NCI-H446 treated with DMSO at 0.1 percent for 48 hours (cell line): ENCODE measurements around the gene MANSC4.

ENCODE experiments used
- DNase-seq: peaks from one replicate; lab custom pipeline; 2025; lab: John Stamatoyannopoulos, UW

MANSC4 gene

DNA sequence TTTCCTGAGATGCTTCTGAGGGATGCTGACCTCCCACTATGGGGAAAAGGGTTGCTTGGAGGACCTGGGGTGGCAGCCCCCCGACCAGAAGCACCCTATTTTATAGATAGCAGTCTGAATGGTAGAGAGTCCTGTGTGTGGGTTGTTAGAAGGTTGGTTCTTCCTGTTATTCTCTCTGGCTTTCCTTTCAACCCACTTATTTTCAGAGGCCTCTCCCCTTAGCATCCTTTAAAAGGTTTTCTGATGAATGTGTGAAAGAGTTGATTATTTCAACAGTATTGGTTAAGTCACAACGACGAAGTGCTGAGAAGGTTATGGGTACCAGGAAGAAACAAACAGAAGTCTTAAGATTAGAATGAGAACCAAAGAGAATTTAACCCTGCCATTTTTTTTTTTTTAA, 20.8 kb upstream of the MANSC4 start:
- no peak for DNase-seq

DNA sequence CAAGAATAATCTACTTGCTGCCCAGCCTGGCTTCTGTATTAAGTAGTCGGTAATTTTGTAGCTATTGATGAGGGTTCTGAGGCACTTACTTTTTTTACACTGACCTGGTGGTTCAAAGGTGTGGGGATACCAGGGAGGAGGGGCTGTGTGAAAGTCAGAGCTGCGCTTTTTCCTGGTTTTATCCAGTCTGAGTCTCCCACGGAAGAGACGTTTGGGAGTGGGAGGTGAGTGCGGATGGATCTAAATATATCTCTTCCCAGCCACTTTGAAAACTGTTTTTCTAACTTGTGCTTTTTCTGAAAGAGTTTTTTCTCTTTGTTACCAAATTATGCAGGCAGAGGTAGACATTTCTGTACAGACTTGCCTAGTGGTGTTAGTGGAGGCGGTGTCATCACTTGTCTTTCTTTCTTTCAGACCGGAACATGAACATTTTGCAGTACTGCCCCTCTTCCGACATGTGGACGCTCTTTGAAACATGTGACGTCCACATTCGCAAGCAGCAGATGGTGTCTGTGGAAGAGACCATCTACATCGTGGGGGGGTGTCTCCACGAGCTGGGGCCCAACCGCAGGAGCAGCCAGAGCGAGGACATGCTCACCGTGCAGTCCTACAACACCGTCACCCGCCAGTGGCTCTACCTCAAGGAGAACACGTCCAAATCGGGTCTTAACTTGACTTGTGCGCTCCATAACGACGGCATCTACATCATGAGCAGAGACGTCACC, 17.4 kb upstream of the MANSC4 start:
- DNase-seq: no peak

DNA sequence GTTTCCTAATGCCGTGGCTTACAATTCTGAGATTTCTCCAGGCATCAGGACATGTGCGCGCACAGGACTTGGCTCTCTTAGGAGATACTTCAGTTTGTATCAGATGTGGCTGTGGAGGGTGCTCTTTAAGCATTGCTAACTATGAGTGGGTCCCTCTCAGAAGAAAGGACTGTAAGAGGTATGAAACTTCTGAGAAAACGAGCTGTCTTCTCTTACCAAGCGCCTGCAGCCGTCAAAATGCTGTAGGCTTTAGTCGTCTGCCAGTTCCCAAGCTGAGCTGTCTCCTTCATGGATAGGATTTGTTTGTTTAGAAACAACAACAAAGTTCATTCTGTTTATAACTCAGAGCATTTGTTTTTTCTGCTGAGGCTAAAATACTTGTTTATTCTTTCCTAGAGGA, 16.1 kb upstream of the MANSC4 start:
- no peak for DNase-seq

- no peak for DNase-seq
These were observed 15.0 kb upstream of the MANSC4 start for GRCh38 chr12:27794818-27795584.

GRCh38 chr12:27790179-27790578, 10.1 kb upstream of the MANSC4 start:
- DNase-seq: no peak

DNA sequence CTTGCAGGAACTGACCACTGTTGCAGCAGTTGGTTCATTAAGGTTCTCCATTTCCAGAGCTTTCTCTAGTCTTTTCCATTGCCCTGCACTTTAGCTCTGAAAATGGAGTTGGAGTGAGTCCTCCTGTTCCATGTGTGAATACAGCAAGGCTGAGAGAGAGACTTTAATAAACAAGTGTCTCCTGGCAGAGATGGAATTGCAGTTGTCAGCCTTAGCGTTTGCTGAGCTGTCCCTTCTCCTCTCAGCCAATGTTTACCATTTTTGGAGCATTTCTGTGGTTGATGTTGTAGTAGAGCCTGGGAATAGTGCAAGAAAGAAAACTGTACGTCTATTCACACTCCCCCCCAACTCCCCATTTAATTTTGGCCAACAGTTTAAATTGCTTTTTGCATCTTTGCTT, 7.5 kb upstream of the MANSC4 start:
- DNase-seq: no peak

GRCh38 chr12:27785882-27786570, 6.0 kb upstream of the MANSC4 start:
- DNase-seq: no peak

- DNase-seq: no peak
These were observed 2.4 kb upstream of the MANSC4 start for GRCh38 chr12:27782481-27782880.

DNA sequence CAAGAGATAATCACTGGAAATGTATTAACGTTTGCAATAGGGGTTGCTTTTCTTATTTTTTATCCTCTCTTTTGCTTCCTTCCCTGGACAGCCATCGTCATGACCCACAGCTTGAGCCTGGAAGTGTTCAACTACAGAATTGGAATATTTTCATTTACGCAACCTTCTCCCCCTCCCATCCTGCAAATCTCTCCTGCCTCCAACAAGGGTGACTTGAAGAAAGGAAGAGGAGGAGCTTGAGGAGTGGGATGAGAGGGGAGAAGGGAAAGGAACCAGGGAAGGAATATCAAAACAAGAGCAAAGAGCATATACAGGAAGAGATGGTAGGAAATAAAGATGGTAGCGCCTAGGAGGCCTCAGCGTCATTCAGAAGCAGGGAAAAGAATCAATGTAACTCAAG, 1.6 kb upstream of the MANSC4 start:
- peak; percentile 5 for DNase-seq

DNA sequence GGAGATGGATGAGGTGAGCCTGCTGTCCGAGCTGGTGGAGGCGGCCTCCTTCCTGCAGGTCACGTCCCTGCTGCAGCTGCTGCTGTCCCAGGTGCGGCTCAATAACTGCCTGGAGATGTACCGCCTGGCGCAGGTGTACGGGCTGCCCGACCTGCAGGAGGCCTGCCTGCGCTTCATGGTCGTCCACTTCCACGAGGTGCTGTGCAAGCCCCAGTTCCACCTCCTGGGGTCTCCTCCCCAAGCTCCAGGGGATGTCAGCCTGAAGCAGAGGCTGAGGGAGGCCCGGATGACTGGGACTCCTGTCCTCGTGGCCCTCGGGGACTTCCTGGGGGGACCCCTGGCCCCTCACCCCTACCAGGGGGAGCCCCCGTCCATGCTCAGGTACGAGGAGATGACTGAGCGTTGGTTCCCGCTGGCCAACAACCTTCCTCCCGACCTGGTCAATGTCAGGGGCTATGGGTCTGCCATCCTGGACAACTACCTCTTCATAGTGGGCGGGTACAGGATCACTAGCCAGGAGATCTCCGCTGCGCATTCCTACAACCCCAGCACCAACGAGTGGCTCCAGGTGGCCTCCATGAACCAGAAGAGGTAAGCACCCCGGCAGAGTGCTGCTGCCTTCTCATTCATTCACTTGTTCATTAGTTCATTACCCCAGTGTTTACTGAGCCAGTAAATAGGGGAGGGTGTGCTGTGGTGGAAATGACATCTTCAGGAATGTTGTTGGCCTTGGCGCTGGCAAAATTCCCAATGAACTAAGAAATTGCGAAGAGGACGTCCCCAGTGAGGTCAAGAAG, 774 bp upstream of the MANSC4 start:
- DNase-seq: no peak

DNA sequence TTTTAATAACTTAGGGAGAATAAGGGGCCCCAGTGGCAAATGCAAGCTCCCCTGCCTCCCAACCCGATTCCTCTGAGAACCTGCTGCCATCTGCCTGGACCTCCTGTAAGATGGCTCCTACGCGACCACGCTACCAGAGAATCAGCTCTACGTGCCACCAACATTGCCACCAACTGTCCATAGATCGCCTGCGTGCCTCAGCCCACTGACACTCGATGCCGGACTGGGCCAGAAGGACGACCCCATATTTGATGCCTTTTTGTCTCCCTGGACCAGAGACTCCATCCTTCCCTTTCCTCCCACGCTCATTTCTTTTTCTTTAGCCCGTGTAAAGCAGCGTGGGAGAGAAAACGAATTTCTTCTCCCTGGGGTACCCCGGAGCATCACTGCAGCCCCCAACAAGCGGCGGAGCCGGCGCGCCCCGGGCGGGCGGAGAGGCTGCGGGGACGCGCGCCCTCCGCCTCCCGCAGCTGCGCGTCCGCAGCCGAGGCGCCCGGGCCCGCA, 568 bp downstream of the MANSC4 start:
- no peak for DNase-seq

DNA sequence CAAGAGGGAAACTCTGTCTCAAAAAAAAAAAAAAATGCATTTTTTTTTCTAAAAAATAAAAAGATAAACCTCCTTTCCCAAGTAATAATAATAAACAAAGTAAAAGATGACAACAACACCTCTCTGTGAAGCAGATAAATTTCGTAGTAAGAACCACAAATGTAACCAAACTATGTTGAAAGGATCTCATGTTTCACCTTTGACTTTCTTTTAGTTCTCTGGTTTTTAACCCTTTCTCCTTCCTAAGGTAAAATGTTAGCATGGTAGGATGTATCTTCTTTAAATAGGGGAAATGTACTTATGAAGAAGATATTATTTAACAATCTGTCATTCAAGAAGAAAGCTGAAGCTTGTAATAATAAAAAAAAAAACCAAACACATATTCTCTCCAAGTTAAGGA, 1.8 kb downstream of the MANSC4 start:
- DNase-seq: no peak

- no peak for DNase-seq
These were observed 2.9 kb downstream of the MANSC4 start for GRCh38 chr12:27777141-27777540.

GRCh38 chr12:27772328-27773049, 7.5 kb downstream of the MANSC4 start:
- DNase-seq: no peak

DNA sequence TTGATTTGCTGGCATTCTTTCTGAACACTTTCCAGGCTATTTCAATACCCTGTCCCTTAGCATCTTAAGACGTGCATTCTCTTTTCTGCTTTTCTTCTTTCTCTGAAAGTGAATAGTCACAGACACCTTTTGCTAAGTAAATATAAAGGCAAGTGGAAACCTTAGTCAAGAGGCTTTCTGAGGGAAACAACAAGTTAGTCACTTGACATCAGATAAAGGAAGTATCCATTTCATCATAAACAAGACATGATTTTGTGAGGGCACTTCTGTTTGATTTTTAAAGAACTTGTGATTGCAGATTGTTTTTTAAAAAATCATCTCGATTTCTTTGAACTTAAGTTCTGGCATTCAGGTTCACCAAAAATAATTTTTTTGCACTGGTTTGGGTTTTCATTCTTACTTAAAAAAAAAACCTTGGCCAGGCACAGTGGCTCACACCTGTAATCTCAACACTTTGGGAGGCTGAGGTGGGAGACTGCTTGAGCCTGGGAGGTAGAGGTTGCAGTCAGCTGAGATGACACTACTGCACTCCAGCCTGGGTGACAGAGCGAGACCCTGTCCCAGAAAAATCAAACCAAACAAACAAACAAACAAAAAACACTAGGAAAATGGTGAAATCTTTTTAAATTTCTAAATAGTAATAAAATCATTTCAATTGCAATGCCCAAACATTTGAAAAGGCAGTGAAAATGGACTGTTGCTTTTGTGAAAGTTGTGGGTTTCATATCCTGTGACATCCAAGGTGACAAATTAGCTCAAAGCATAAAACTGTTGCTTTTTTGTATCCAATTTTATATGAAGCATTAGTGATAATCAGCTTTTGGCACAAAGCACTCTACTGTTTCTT, 8.3 kb downstream of the MANSC4 start:
- DNase-seq: no peak

DNA sequence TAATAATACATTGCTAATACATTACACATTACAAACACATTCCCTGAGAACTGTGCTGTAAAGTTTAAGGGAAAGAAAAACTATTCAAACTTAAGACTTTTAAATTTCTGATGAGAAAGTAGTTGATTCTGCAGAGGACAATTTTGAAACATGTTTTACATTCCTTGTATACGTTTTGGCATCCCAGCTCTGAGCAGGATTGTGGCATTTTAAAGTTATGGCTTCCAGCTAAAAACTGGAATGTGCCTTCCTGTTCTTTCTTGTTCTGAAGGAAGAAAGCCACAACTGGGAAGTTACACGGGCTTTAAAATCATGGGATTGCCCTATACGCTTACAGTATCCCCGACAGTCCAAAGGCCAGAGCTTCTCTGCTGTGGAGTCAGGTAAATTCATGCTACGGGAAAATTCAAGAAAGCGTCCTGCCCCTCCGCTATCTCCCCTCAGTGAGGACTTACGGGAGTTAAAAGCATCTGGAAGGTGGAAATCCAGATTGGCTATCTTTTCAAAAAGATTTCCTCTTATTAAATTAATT, 10.8 kb downstream of the MANSC4 start:
- no peak for DNase-seq

DNA sequence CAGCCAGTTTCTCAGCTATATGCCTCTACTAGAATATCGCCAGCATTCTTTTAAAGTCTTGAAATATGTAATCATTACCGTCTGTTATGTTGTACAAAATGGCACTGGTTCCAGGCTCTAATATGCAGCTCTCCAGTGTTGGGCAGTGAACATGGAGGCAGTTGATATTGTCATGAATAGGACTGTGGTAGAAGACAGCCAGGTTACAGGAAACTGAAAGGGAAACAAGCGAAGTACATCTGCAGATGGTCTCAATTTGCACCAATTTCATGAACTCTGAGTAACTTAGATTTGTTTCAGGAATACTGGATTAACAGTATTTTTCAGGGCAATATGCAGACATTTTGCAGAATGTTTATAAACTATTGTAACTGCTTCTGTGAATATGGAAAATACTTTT, 13.4 kb downstream of the MANSC4 start:
- DNase-seq: no peak

DNA sequence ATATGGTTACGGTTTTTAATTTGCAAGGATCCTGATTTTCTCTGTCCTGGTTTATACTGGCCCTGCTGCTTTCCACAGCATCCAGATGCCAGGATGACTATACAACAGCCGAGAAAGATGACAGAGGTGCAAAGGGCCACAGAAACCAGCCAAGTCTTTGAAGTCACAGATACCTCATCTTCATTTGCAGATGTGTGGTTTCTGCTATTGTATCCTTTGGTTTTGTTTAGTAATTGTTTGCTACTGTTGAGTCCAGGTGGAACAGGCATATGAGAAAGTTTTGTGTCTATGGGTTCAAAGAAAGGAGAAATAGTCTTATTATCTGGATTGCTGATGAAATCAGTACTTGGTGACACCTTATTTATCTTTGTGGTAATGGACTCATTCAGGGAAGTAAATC, 17.3 kb downstream of the MANSC4 start:
- DNase-seq: no peak

DNA sequence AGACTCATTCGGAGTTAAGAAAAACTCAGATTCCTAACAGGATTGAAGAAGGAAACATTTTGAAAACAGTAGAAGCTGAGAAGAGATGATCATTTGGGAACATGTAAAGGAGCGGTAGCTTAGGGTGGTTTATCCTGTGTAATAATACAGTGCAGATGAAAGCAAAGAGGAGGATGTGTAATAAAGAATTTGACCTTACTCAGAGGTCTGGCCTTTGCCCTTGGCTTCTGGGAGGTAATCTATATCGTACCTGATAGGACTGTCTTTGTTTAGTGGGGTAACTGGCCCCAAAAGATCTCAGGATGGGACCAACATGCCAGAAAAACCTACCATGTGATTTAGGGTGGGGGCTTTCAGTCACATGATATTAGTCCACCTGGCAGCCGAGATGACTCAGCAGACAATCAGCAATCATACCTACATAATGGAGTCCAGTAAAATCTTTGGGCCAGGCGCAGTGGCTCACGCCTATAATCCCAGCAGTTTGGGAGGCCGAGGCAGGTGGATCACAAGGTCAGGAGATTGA, 23.3 kb downstream of the MANSC4 start:
- no peak for DNase-seq

- DNase-seq: no peak
These were observed 25.2 kb downstream of the MANSC4 start for GRCh38 chr12:27754795-27755194.
